ENCODE measurements around the gene CNTFR. TPM values are rescaled to one million over a fixed set of nuclear protein-coding genes. Genes with fewer than 3 reads are reported as not detected.

The CNTFR gene
- total RNA-seq, 2 experiments from 2014 or later, result not detected

DNA sequence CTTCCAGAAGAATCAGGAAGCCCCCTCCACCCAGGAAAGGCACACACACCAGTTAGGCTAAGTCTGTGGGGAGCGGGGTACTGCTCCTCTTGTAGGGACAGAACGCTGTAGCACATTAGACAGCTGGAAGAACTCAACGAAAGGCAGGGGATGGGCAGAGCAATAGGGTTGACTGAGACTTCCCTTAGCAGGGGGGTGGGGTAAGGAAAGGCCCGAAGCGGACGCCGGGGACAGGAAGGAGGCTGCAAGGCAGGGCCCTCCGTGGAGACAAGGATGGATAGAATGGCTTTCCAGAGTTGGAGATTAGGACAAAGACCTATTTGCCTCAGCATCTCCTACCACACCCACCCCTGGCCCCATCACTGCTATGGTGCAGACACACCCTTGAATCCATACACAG, 14.3 kb downstream of the CNTFR start:
- H3K27me3 Mint-ChIP-seq, result peaks cover 38% of the 10 kb centered on the region
- intact Hi-C loops (cut with micrococcal nuclease), result no loop called here
- ChIA-PET POLR2A (no interaction called here), CTCF (interaction anchor here (1.9 kb wide), 1 partner anchor 16 kb away, joined by 6 read pairs; no protein-coding TSS in a partner anchor)
- H3K36me3 Mint-ChIP-seq, result no peaks in the 10 kb centered on the region
- H3K9me3 Mint-ChIP-seq, result no peaks in the 10 kb centered on the region
- peaks cover 13% of the 10 kb centered on the region for H3K4me1 Mint-ChIP-seq (ENCODE audit: low read depth)
- H3K4me3 Mint-ChIP-seq, result no peak overlapping the region
- no peak overlapping the region for H3K27ac Mint-ChIP-seq
- DNase-seq, result no peak

DNA sequence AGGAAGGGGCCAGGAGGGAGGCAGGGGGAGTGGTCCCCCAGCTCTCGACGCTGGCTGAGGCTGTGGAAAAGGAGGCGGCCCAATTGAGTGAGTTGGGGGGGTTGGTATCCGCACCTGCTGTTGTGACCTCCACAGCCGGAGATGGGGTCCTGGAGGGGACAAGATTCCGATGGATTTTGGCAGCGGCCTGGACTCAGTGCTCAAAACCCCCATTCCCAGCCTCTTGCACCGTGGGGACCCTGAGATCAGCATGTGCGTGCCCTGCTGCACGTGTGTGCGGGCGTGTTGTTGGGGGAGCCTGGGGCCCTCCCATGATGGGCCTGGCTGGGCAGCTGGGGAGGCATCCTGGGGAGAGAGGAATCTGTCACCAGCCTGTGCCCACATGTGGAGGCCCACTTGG, 15.0 kb downstream of the CNTFR start:
- Mint-ChIP-seq H3K9me3 (no peaks in the 10 kb centered on the region), H3K4me1 (ENCODE audit: low read depth) (peaks cover 13% of the 10 kb centered on the region), H3K27ac (no peak overlapping the region), H3K36me3 (no peaks in the 10 kb centered on the region), H3K4me3 (no peak overlapping the region), H3K27me3 (peaks cover 33% of the 10 kb centered on the region)
- CTCF ChIA-PET, result interaction anchor here (1.9 kb wide), 1 partner anchor 17 kb away, joined by 6 read pairs; no protein-coding TSS in a partner anchor
- intact Hi-C loops (cut with micrococcal nuclease), result no loop called here
- POLR2A ChIA-PET, result no interaction called here
- DNase-seq, result no peak

DNA sequence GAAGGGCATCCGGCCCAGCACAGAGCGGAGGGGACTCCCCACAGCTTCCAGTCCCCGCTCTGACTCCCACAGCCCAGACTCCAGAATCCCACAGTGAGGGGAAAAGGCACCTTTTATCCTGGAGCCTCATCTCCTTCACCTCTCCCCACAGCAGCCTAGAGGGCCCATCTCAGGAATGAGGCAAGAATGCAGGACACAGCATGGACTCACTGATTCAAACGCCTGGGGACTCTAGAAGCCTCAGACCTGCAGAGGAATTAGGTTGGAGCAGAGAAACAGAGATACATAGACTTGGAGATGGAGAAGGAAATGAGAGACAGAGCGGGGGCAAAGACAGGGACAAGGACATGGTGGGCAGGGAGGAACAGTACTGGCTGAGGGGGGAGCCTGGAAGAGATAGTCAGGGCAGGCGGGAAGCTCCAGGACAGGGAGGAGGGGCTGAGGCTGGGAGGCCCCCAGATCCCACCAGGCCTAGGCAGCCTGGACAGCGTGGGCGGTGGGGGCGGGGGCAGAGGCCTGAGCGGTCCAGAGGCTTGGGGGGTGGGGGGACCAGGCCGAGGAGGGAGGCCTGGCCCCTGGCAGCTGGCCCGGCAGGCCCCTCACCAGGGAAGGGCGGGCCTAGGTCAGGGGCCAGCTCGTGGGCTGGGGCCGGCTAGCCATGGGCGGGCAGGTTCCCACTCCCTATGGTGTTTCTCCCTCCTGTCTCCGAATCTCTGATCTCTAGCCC, 15.8 kb downstream of the CNTFR start:
- Mint-ChIP-seq H3K36me3 (no peaks in the 10 kb centered on the region), H3K4me3 (no peak overlapping the region), H3K27ac (no peak overlapping the region), H3K4me1 (ENCODE audit: low read depth) (peaks cover 11% of the 10 kb centered on the region), H3K27me3 (peaks cover 27% of the 10 kb centered on the region), H3K9me3 (no peaks in the 10 kb centered on the region)
- intact Hi-C loops (cut with micrococcal nuclease), result no loop called here
- ChIA-PET POLR2A (no interaction called here), CTCF (interaction anchor here (1.9 kb wide), 1 partner anchor 18 kb away, joined by 6 read pairs; no protein-coding TSS in a partner anchor)
- DNase-seq, result no peak

DNA sequence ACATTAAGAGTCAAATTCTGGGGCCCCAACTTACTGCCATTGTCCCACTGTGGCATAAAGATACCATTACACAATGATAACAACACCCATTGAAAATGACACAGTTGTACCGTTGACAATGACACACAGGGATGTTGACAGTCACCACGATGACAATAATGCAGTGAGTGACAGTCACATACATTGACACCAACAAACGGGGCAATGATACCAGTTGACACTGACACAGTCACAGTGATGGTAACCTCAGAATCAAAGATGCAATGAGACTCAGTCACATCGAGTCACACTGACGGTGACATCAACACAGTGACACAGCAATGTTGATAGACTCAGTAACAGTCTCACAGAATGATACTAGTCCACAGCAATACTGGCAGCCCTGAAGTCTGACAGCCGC, 16.9 kb downstream of the CNTFR start:
- H3K36me3 Mint-ChIP-seq, result no peaks in the 10 kb centered on the region
- no peaks in the 10 kb centered on the region for H3K9me3 Mint-ChIP-seq
- peaks cover 7% of the 10 kb centered on the region for H3K4me1 Mint-ChIP-seq (ENCODE audit: low read depth)
- intact Hi-C loops (cut with micrococcal nuclease), result no loop called here
- CTCF ChIA-PET, result no interaction called here
- no peak for DNase-seq
- no peak overlapping the region for H3K4me3 Mint-ChIP-seq
- H3K27me3 Mint-ChIP-seq, result peaks cover 26% of the 10 kb centered on the region
- H3K27ac Mint-ChIP-seq, result no peak overlapping the region
- POLR2A ChIA-PET, result no interaction called here

DNA sequence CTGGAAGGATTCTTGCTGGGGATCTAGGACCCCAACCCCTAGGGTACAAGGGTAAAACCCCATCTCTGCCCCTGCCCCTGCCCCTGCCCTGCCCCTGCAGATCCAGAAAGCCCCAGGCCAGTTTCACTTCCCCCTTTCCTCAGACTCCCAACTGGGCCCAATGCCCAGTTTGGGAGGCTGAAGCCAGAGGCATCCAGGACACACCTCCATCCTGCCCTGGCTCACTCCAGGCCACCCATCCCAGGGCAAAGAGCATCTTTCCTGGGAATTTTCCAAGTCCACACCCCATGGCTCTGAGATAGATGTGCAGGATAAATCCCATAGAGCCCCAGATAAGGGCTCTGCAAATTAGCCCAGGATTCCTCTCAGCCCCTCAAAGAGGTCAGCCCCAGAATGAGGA, 17.4 kb downstream of the CNTFR start:
- Mint-ChIP-seq H3K27ac (no peak overlapping the region), H3K27me3 (peaks cover 24% of the 10 kb centered on the region), H3K4me1 (ENCODE audit: low read depth) (peaks cover 1% of the 10 kb centered on the region), H3K36me3 (no peaks in the 10 kb centered on the region), H3K9me3 (no peaks in the 10 kb centered on the region), H3K4me3 (no peak overlapping the region)
- ChIA-PET POLR2A (no interaction called here), CTCF (no interaction called here)
- intact Hi-C loops (cut with micrococcal nuclease), result no loop called here
- DNase-seq, result no peak

DNA sequence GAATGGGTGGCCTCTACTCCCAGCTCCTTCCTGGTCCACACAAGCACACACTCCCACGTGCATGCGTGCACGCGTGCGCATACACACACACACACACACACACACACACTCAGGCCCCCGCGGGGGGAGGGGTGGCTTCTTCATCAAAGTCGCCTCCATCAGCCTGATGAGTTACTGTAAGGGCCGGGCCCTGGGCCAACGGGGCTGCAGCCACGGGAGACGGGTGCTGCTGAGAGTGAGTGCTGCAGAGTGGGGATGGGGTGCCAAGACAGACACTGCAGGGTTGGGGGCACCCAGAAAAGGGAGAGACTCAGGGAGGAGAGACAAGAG, 18.1 kb downstream of the CNTFR start:
- POLR2A ChIA-PET, result no interaction called here
- H3K36me3 Mint-ChIP-seq, result no peaks in the 10 kb centered on the region
- H3K4me1 Mint-ChIP-seq (ENCODE audit: low read depth), result no peaks in the 10 kb centered on the region
- H3K27me3 Mint-ChIP-seq, result peaks cover 25% of the 10 kb centered on the region
- no peak overlapping the region for H3K27ac Mint-ChIP-seq
- DNase-seq, result no peak
- H3K4me3 Mint-ChIP-seq, result no peak overlapping the region
- CTCF ChIA-PET, result interaction anchor here (0.7 to 1.3 kb wide), 2 partner anchors 9 to 20 kb away, joined by 3 to 5 read pairs; no protein-coding TSS in a partner anchor
- no peaks in the 10 kb centered on the region for H3K9me3 Mint-ChIP-seq
- intact Hi-C loops (cut with micrococcal nuclease), result no loop called here

DNA sequence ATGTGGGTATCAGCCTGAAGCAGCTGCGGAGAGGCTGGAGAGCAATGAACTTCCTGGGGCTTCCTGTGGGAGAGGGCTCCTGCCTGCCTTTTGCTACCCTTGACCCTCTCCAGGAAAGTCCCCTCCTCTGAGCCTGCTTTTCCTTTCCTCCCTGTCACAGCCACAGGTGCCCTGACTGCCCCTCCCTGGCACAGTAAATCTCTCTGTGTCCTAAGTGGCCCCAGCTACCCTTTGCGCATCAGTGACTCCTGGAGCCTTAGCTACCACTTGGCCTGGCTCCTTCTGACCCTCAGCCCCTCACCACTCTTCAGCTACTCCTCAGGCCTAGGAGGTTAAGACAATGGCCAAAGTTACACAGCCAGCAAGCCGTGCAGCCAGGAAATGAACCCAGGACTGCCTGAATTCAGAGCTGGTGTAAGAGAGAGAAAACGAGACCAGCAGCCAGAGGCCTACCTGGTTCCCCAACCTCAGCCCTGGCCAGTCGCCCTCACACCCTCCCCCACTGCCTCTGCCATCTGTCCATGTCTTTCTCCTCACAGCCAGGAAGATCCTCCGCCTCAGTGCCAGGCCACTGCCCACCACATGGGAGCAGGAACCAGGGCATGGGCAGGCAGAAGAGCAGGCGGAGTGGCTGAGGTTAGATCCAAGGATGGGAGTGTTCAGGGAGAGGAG, 18.6 kb downstream of the CNTFR start:
- ChIA-PET CTCF (interaction anchor here (0.6 to 1.5 kb wide), 5 partner anchors 9 to 42 kb away, joined by 3 to 5 read pairs (median 3); no protein-coding TSS in a partner anchor), POLR2A (no interaction called here)
- Mint-ChIP-seq H3K27ac (no peak overlapping the region), H3K4me1 (ENCODE audit: low read depth) (no peaks in the 10 kb centered on the region), H3K36me3 (no peaks in the 10 kb centered on the region), H3K9me3 (no peaks in the 10 kb centered on the region), H3K27me3 (peaks cover 21% of the 10 kb centered on the region), H3K4me3 (no peak overlapping the region)
- DNase-seq, result no peak
- intact Hi-C loops (cut with micrococcal nuclease), result no loop called here

DNA sequence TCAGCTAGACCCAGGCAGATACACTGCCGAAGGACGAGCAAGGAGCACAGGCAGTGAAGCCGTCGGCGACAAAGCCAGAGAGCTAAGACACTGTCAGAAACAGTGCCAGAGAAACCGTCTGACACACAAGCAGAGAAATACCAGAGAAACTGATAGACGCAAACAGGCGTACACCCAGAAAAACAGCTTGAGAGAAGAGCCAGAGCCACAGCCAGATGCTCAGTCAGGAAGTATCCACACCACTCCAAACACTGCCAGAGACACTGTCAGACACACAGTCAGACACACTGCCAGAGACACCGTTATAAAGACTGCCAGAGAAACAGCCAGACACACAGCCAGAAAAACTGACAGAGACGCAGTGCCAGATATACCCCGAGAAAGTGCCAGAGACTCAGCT, 19.1 kb downstream of the CNTFR start:
- no peak overlapping the region for H3K4me3 Mint-ChIP-seq
- no peak overlapping the region for H3K27ac Mint-ChIP-seq
- DNase-seq, result no peak
- intact Hi-C loops (cut with micrococcal nuclease), result no loop called here
- H3K27me3 Mint-ChIP-seq, result peaks cover 18% of the 10 kb centered on the region
- no peaks in the 10 kb centered on the region for H3K36me3 Mint-ChIP-seq
- ChIA-PET CTCF (interaction anchor here (0.6 to 1.5 kb wide), 4 partner anchors 9 to 43 kb away, joined by 3 to 5 read pairs (median 3); no protein-coding TSS in a partner anchor), POLR2A (no interaction called here)
- H3K9me3 Mint-ChIP-seq, result no peaks in the 10 kb centered on the region
- H3K4me1 Mint-ChIP-seq (ENCODE audit: low read depth), result no peaks in the 10 kb centered on the region

DNA sequence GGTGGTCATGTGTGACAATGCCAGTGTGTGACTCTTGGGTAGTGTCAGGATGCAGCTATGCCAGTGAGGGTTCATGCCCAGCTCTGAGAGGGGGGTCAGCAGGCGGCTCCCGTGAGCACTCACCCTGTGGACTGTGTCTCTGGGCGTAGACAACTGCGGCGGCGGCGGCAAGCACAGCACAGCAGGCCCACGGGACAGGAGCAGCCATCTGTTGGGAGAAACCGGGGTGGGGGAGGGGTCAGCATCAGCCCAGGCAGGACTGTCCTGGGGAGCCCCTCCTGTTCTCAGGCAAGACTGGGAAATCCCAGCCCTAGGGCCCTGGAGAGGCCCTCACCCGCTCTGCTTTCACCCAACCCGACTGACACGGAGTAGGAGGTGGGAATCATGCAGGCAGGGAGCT, 20.8 kb downstream of the CNTFR start:
- intact Hi-C loops (cut with micrococcal nuclease), result no loop called here
- H3K27ac Mint-ChIP-seq, result no peak overlapping the region

DNA sequence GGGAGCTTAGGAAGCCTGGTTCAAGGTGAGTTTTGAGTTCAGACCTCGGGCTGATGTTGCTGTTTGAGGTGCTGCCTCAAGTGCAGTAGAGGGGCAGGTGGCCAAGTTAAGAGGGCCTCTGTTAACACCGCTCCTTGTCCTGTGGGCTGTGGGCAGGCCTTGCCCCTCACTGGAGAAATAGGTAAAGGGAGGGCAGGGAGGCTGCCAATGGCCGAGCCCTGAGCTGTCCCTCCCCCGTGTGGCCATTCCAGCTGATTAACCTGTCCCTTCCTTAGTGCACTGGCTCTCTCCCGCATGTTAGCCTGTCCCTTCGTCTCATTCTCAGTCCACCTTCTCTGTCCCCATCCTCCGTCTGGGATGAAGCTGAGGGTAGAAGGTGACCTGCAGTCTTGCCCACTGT, 21.4 kb downstream of the CNTFR start:
- Mint-ChIP-seq H3K27me3 (peaks cover 15% of the 10 kb centered on the region), H3K4me3 (no peak overlapping the region), H3K27ac (no peak overlapping the region), H3K9me3 (no peaks in the 10 kb centered on the region), H3K4me1 (ENCODE audit: low read depth) (no peaks in the 10 kb centered on the region), H3K36me3 (no peaks in the 10 kb centered on the region)
- no peak for DNase-seq
- ChIA-PET POLR2A (no interaction called here), CTCF (no interaction called here)
- intact Hi-C loops (cut with micrococcal nuclease), result no loop called here

More for the DNA sequence above, 20.8 kb downstream of the CNTFR start:
- H3K36me3 Mint-ChIP-seq, result no peaks in the 10 kb centered on the region
- no peaks in the 10 kb centered on the region for H3K4me1 Mint-ChIP-seq (ENCODE audit: low read depth)
- H3K27me3 Mint-ChIP-seq, result peaks cover 18% of the 10 kb centered on the region
- no peak for DNase-seq
- no peaks in the 10 kb centered on the region for H3K9me3 Mint-ChIP-seq
- CTCF ChIA-PET, result no interaction called here
- POLR2A ChIA-PET, result no interaction called here
- no peak overlapping the region for H3K4me3 Mint-ChIP-seq

DNA sequence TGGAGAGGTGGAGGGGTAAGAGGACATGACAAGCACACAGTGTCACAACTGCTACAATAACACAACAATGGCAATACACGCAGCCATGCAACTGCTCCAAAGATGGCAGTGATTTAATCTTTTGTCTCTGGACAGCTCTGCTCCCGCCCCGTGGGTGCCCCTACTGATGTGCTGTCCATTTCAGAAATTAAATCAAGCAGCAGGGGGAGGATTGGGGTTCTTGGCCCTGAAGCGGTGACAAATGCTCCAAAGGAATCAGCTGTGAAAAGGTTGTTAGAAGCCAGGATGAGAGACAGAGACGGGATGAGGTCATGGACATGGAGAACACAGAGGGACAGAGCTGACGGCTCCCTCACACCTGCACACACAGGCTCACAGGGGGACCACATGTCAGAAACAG, 22.6 kb downstream of the CNTFR start:
- intact Hi-C loops (cut with micrococcal nuclease), result no loop called here
- peaks cover 15% of the 10 kb centered on the region for H3K27me3 Mint-ChIP-seq

DNA sequence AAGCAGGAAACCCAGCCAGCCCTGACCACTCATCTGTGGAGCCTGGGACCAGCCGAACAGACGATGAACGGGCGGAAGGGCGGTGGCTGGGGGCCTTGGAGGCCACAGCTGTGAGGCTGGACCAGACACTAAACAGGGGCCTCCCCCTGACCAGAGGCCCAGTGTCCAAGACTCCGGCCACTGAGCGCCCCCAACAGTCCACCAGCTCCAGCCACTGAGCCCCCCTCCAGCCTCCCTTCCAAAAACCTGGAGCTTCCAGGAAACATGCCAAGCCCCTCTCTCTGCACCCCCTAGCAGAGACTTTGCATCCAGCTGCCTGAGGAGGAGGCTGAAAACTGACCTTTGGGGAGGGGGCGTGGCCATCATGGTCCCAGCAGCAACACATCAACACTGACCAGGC, 23.2 kb downstream of the CNTFR start:
- H3K36me3 Mint-ChIP-seq, result no peaks in the 10 kb centered on the region
- no peak for DNase-seq
- peaks cover 15% of the 10 kb centered on the region for H3K27me3 Mint-ChIP-seq
- intact Hi-C loops (cut with micrococcal nuclease), result no loop called here
- no peaks in the 10 kb centered on the region for H3K9me3 Mint-ChIP-seq
- no peaks in the 10 kb centered on the region for H3K4me1 Mint-ChIP-seq (ENCODE audit: low read depth)
- H3K4me3 Mint-ChIP-seq, result no peak overlapping the region
- POLR2A ChIA-PET, result no interaction called here
- H3K27ac Mint-ChIP-seq, result no peak overlapping the region
- CTCF ChIA-PET, result interaction anchor here (1.2 kb wide), 1 partner anchor 37 kb away, joined by 3 read pairs; no protein-coding TSS in a partner anchor

More for the DNA sequence above, 22.6 kb downstream of the CNTFR start:
- DNase-seq, result no peak
- no peaks in the 10 kb centered on the region for H3K4me1 Mint-ChIP-seq (ENCODE audit: low read depth)
- no peaks in the 10 kb centered on the region for H3K9me3 Mint-ChIP-seq
- no peak overlapping the region for H3K27ac Mint-ChIP-seq
- ChIA-PET CTCF (interaction anchor here (1.2 kb wide), 1 partner anchor 36 kb away, joined by 3 read pairs; no protein-coding TSS in a partner anchor), POLR2A (no interaction called here)
- H3K36me3 Mint-ChIP-seq, result no peaks in the 10 kb centered on the region
- no peak overlapping the region for H3K4me3 Mint-ChIP-seq

DNA sequence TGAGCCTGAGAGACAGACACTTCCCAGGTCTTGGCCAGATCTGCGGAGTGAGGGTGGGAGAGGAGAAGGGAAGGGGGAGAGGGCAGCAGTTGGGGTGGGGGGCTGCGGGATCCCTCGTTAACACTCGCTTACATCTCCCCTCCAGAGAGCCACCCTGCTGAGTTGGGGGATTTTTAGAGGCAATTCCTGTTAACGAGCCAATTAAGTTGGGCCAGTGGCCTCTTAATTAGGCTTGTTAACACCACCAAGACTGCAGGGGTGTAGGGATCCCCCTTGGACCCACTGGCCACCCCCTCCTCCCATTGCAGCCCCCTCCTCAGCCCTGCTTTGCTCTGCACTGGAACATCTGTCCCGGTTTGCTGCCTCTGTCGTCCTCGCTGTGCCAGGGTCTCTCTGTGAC, 23.7 kb downstream of the CNTFR start:
- peaks cover 15% of the 10 kb centered on the region for H3K27me3 Mint-ChIP-seq
- CTCF ChIA-PET, result interaction anchor here (1.2 kb wide), 1 partner anchor 37 kb away, joined by 3 read pairs; no protein-coding TSS in a partner anchor
- no peak overlapping the region for H3K27ac Mint-ChIP-seq
- DNase-seq, result no peak
- intact Hi-C loops (cut with micrococcal nuclease), result no loop called here
- no peaks in the 10 kb centered on the region for H3K4me1 Mint-ChIP-seq (ENCODE audit: low read depth)
- H3K36me3 Mint-ChIP-seq, result no peaks in the 10 kb centered on the region
- POLR2A ChIA-PET, result no interaction called here
- no peaks in the 10 kb centered on the region for H3K9me3 Mint-ChIP-seq
- H3K4me3 Mint-ChIP-seq, result no peak overlapping the region

All from activated CD4-positive, alpha-beta memory T cell treated with anti-CD3 and anti-CD28 coated beads for 36 hours (primary cell).